OCI-LY7 (cell line): ENCODE data around the gene SV2C.

ENCODE experiments used
- CTCF ChIP-seq: fragments of 200-600 bp; sonication (generic); conservative IDR thresholded peaks from 2 replicates; pipeline ENCODE4 v1.5.1; 2014; ENCODE audit warnings: mild to moderate bottlenecking, antibody characterized with exemption, low read length, moderate library complexity, mixed read lengths
- EZH2phosphoT487 ChIP-seq: fragments of 200-600 bp; sonication (generic); IDR thresholded peaks from 2 replicates; pipeline ENCODE4 v1.6.1; 2018; ENCODE audit warnings: low read depth, borderline replicate concordance, mild to moderate bottlenecking, mixed run types, antibody characterized with exemption, low read length, moderate library complexity, mixed read lengths

GRCh38 chr5:76065258-76065657 lies 17.9 kb upstream of the SV2C start:
- TF ChIP-seq CTCF (no peak), EZH2phosphoT487 (no peak)
